HG03378 (cell line): Measurements from ENCODE around the gene SPRR4.
A peak's percentile ranks its signal among the peaks of the same experiment; 100 is the strongest.

Experiments
- ATAC-seq: cut with Tn5 transposase; IDR thresholded peaks from one replicate; pipeline ENCODE4 v1.9.1; 2021; ENCODE audit warnings: mild to moderate bottlenecking, moderate library complexity; ENCODE audit not compliant: unreplicated experiment

Gene SPRR4

DNA sequence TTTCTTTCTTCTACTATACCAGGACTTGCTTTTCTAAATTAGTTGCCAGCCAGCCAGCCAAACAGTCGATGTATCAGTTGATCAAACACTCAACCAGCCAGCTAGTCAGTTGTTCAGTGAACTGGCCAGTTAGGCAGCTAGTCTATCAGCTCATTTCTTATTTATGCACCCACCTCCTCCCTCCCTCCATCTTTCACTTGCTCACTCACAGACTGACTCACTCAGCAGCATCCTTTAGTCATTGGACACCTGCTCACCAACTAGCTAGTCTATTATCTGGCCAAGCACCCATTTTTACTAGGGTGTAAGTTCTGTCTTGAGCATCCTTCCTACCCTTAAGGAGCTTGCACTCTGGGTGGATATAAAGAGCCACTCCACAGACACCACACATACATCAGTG is 5.9 kb upstream of the SPRR4 start:
- ATAC-seq: no peak

DNA sequence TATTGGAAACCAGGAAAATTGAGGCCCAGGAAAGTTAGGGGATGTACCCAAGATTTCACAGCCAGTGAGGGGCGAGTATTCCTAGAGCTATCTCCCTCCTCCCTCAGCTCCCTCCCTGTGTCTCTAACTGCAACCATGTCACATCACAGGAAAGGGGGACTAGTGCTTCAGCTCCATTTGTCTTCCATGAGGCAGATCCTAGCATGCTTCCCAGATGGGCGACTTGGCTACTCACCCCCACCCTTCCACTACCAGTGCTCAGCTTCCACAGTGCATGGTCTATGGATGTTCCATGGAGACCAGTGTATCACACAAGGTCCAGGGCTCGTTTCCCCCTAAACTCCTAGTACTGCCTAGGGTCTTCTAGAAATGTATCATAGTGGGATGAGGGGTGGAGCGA is 4.6 kb upstream of the SPRR4 start:
- ATAC-seq: no peak

DNA sequence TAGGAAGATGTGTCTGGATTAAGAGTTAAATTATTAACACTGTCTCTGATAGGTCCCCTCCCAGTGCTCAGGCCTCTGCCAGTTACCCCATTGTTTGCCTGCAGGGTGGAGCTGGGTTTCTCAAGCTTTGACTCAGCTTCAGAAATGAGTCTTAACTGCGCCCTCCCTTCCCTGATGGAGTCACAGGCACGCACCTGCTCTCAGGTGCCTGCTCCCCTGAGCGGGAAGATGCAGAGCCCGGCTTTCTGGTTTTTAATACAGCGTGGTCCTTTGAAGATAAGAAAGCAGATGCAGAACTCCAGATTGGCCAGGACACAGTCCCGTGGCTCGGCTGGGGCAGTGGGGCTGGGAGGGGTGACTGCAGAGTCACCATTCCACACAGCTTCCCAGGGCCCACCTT is 3.2 kb upstream of the SPRR4 start:
- no peak for ATAC-seq

DNA sequence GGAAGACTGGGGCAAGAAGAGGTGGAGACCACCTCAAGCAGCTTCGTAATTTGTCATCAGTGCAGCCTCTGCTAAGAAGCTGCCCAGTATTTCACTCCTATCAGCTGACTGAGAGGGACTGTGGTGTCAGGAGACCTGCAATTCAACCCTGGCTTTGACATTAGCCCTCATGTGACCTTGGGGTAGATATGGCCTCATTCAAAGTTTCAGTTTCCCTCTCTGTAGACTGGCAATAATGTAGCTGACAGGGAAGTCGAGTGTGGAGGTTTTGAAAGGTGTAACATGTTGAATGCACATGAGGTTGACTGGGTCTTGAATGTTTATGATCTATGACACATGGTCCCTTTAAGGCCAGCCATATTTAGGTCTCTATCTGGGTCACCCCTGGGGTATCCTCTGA is 2.2 kb upstream of the SPRR4 start:
- ATAC-seq: peak; percentile 90

DNA sequence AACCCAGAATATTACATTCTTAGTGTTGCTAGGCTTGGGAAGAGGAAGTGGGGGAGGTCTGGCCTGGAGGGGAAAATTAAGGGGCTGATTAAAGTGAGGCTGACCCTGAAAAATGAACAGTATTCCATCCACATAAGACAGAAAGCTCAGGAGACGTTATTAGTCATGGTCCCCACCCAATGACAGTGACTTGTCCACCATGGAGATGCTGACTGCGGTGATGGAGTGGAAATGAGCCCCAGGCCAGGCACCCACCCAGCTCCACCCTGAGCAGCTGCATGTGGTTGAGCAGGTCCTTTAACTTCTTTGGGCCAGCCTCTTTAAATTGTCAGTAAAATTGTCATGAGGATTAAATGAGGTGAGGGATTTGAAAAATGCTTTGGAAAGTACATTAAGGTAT is 1.4 kb upstream of the SPRR4 start:
- ATAC-seq: no peak

DNA sequence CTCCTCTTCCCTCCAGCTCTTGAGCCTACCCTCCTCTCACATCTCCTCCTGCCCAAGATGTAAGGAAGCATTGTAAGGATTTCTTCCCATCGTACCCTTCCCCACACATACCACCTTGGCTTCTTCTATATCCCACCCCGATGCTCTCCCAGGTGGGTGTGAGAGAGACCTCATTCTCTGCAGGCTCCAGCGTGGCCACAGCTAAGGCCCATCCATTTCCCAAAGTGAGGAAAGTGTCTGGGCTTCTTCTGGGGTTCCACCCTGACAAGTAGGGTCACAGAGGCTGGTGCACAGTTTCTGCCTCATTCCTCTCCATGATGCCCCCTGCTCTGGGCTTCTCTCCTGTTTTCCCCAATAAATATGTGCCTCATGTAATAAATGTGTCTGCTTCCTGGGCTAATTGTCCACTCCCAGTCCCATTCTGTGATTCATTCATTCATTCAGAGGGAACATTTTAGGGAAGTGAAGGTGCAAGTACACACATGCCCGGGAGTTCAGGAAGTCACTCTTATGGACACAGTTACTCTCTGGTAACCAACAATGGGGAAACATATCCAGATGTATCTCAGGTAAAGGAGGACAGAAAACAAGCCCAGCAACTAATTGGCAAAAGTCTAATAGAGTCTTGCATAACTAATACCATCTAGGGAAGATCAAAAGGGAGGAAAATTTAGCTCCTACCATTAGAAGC is 1.9 kb downstream of the SPRR4 start:
- ATAC-seq: no peak

DNA sequence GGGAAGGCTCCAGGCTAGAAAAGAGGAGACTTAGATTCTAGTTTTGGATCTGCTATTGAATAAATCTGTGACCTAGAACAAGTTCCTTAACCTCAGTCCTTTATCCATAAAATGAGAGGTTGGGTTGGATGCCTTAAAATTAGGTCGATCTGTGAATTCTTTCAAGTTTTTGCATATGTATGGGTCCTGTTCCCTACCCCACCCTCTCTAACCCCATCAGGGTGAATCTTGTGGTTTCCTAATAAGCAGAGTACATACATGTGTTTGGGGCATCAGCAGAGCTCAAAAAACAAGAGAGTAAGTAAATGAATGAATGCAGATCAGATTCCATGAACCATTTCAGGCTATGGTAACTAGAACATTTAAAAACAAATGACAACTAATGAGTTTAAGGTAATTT is 6.2 kb downstream of the SPRR4 start:
- ATAC-seq: no peak

DNA sequence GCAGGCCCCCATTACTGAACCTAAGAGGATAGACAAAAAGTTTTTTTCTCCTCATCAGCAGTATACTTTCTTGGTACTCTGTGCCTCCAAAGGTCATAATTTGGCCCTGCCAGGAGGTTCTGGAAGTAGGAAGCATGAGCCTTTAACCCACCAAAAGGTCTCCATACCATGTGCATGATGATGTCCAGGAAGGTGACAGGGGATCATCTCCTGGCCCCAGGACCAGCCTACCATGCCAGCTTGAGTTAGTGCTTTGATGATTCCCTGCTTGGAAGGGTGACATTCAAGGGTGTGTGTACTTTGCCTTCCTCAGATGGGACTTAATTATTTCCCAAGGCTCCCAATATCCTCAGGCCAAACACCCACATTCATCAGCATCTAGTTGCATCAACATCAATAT is 7.2 kb downstream of the SPRR4 start:
- no peak for ATAC-seq

DNA sequence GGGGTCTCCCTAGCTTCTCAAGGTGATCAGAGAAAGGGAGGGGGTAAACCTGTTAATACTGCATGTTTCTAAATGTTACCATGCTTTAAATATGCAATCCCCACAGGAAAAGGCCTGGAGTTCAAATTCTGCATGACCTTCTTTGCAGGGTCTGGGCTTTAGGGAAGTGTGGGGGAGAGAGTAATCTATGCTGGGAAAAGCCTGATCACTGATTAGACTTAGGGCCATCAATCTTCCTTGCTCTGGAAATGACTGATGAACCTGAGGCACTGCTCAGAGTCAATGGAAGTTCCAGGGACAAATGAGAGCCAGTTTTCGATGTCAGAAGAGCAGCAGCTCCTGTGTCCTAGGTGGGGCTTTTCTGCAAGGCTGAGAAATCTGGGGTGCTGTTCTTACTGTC is 10.2 kb downstream of the SPRR4 start:
- no peak for ATAC-seq

DNA sequence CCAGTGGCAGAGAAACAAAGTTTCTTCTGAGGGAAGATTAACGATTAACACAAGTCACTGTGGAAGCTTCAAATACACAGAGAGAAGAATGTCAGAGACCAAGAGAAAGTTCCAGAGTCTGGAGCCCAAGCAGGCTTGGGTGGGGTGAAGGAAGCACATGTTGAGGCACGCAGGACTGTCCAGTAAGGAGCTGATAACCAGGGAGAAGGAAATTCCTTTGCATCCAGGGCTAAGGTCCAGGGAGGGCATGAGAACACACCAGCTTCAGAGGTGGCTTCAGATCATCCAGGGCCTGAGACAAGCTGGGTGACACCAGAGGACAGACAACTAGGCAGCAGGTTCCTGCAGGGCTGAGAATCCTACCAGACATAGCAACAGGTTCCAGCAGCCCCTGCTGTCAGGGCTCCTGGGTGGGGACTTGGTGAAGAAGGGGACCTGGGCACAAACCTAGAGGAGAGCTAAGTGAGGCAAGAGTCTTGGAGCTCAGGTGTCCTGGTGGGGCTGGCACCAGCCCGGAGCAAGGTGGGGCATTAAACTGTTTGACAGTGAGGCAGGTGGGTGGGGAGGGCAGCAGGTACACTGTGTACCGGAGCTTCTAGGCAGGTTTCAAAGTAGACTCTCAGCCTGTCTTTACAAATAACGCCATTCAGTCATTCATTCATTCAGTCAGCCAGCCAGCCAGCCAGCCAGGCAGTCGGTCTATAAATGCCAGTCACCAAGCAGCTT is 10.9 kb downstream of the SPRR4 start:
- ATAC-seq: no peak

DNA sequence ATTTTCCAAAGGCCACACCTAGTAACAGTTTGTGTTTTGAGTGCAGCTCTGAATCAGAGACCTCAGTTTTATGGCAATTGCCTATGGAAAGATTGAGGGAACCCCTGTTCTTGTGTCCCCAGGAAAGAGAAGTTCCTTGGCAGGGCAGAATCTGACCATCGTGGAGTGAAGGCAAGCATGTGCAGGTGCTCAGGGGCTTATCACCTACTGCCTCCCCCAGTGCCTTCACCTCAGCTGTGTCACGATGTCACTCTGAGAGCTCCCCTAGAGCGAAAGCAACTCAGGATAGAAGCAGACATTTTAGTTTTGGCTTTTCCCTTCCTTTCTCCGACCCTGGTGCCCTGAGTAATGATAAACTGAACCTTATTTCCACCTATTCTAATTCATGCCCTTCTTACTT is 11.6 kb downstream of the SPRR4 start:
- no peak for ATAC-seq

DNA sequence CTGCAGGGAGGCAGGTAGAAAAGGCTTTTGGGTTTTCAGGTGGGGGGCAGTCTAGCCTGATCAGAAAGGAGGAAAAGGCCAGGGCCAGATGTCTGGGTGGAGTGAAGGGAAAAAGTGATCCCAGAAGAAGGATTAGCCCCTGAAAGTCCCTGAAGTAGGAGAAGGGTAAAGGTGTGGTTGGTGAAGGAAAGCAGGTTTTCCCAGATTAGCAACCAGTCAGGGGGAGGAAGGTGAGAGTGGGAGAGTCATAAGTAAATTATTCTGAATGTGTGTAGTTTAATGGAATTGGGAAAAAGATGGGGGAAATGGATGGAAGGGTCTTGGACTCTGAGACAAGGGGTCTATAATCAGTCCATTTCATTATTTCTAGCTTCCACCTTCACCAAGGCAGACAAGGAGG is 12.8 kb downstream of the SPRR4 start:
- no peak for ATAC-seq

DNA sequence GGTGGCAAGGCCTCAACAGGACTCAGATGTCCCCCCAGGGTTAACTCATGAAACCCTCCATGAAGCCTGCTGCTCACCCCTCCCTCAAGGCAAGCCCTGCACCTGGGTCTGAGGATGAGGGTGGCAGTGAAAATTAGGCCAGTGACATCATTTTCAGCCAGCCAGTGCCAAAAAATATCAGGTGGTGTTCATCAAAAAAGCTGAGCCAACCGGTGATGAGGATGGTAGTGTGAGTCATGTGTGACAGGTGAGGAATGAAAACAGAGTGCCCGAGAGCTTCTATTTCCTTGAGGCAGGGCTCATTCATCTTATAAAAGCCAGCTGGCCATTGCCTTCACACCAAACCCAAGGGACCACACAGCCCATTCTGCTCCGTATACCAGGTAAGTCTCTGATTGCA is 13.3 kb downstream of the SPRR4 start, which contains the start of gene SPRR1A:
SPRR1A (plus strand) TSS at position 339 of the 400 bp plus-strand sequence. CDS start 1,150 bp downstream, outside the sequence.
- ATAC-seq: no peak

DNA sequence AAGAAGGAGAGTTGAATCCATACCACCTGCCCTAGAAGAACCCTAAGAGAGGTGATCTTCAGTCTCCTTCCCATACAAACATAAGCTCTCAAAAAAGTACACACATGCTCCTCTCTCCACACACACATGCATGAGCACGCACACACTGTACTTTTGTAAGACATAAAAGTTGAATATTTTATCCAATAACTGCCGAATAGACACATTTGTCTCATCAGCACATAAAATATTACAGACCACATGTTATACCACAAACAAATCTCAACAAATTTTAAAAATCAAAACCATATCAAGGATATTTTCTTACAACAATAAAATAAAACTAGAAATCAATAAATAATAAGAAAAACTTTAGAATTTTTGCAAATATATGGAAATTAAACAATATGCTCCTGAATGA is 16.1 kb downstream of the SPRR4 start:
- ATAC-seq: no peak

DNA sequence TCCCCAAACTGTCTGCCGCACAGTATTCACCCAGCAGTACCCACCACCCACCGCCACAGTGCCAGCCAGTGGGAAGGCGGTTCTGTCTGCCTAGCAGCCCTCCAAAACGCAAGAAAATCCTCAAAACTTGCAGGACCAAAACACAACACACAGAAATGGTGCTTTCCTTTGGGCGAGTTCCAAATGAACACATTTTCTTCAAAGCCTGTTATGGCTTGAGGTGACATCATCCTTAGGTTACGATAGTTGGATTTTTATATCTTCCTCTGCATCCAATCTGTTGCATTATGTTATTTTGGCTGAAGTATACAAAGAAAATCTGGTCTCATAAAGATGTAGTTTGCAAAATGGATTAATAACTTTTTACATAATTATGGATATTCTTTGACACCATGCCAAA is 22.7 kb downstream of the SPRR4 start:
- ATAC-seq: no peak

DNA sequence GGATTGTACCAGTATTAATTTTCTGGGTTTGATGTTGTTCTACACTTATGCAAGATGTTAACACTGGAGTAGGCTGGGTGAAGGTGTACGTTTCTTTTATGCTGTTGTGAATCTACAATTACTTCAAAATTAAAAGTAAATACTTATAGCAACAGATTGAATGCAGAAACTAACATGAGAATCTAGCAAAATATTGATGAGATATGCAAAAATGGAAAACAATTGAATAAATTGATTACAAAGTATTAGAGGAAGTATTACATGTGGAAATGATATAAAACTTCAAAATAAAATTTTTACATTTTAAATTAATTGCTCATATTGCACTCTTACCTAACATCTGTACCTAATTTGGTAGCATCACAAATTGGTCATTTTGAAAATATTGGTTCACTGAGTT is 25.4 kb downstream of the SPRR4 start:
- ATAC-seq: no peak

DNA sequence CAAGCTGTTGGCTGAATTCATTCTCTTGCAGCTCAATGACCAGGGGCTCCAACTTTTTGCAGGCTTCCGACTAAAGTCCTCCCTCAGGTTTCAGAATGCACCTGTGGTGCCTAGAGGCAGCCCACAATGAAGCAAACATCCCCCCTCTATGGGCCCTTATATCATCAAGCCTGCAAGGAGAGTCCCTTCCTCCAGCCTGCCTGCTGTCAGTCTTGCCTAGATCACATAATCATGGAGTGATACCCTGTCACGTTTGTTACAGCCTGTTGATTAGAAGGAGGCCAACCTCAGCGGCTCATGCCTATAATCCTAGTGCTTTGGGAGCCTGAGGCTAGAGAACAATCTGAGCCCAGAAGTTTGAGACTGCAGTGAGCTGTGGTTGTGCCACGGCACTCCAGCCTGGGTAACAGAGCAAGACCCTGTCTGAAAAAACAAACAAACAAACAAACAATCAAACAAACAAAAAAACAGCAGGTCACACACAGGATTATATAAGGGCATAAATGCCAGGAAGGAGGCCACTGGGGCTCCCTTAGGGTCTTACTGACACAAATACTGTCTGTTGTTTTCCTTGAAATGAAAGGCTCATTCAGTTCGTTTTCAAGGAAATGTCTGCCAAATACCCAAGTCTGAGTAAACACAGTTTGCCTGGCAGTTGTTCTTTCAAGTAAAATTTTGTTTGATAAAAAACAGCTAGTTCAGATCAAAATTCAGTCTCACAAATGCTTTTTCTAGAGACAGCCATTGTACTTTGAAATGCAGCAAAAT is 26.4 kb downstream of the SPRR4 start:
- no peak for ATAC-seq

DNA sequence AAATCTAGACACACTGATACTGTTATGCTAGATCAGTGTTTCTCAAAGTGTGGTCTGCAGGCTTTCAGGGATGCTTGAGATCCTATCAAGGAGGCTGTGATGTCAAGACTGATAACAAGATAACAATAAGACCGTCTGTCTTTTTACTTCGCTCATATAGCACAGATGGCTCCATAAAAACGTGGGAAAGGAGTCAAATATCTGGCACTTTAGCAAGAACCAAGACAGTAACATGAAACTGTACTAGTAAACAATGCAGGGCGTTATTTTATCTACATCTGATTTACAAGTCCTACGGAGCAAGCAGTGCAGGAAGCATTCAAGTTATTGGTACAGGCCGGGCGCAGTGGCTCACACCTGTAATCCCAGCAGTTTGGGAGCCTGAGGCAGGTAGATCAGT is 27.5 kb downstream of the SPRR4 start:
- ATAC-seq: no peak

DNA sequence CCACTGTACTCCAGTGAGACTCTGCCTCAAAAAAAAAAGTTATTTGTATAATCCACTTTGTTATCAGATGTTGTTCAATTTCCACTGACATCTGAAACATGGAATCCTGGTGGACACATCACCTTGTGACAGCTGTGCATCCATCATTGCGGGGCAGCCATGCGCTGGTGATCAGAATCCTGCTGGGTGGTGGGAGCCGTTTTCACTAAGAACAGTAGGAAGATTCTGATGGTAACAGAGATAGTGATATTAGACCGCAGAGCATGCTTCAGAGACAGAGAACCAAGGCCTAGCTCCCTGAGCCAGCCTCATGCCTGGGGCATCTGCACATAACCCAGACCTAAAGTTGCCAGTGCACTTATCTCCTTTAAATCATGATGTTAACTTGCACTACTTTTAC is 28.0 kb downstream of the SPRR4 start:
- ATAC-seq: no peak

DNA sequence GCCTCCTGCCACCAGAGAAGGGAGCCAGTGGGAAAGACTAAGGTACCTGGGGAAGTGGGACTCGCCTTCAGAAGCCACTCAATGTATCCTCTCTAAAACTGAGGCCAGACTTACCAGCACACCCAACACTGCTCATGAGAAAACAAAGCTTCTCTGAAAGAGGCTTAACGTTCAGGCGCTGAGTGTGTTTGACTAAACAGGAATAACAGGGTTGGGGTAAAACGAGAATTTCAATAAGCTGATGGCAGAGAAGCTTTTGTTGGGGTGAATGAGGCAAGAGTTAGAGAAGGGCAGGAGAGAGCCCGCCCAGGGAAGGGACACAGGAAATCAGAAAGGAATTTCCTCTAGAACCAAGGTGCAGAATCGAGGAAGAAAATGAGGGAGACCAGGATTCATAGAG is 29.4 kb downstream of the SPRR4 start:
- no peak for ATAC-seq

DNA sequence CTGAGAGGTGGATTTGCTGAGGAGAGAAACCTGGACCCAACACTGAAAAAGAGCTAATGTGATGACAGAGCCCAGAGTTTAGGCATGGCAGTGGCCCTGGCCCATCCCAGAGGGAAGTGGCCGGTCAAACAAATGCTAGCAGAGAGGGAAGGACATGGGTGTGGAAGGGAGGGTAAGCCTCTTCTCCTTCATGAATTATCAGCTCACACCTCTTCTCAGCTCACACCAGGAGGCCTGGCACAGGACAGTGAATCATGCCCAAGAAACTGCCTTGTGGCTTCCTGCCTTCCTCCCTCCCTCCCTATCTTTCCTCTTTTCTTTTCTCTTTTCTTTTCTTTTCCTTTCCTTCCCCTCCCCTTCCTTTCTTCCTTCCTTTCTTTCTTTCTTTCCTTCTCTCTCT is 29.8 kb downstream of the SPRR4 start:
- no peak for ATAC-seq

DNA sequence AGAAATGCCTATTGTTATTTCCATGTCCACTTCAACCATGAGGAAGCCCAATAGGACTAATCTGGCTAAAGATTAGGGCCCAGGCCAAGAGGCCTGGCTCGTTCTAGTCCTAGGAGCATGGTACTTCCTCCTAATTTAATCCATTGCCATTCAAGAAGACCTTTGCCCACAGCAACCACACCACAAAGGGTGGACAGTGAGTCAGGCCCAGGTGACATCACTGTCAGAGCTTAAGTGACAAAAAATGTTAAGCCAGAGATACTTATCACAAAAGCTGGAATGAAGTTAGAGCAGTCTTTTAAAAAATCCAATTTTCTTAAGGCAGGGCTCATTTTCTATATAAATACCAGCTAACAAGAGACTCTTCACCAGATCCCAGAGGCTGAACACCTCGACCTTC is 30.9 kb downstream of the SPRR4 start, which contains the start of gene SPRR3:
SPRR3 (plus strand) TSS at position 368 of the 400 bp plus-strand sequence. CDS start 1,272 bp downstream, outside the sequence.
- ATAC-seq: no peak
